Activated T-helper 2 cell treated with anti-CD3 and anti-CD28 coated beads, Interferon-gamma antibody, Interleukin-2, Interleukin-4, amounts not matched to agents 10 μg/mL and 5 μg/mL and 100 μg/mL, durations not matched to agents 14 hours and 24 hours and 36 hours (primary cell): Measurements from ENCODE around the gene NTNG2. TPM values are rescaled to one million over a fixed set of nuclear protein-coding genes. Genes with fewer than 3 reads are reported as not detected.

Experiments used
- DNase-seq: peaks from one replicate; pipeline ENCODE4 v3.0.0; 2021; ENCODE audit warnings: low spot score
- H3K27ac Mint-ChIP-seq: one replicate; pipeline ENCODE4 v1.8.0; 2021; ENCODE audit warnings: mixed read lengths
- H3K27me3 Mint-ChIP-seq: one replicate; pipeline ENCODE4 v1.8.0; 2021; ENCODE audit warnings: low read depth, mixed read lengths
- H3K36me3 Mint-ChIP-seq: one replicate; pipeline ENCODE4 v1.8.0; 2021; ENCODE audit warnings: low read depth, mixed read lengths
- H3K4me1 Mint-ChIP-seq: one replicate; pipeline ENCODE4 v1.8.0; 2021; ENCODE audit warnings: low read depth, mixed read lengths
- H3K4me3 Mint-ChIP-seq: one replicate; pipeline ENCODE4 v1.8.0; 2021; ENCODE audit warnings: low read depth, mild to moderate bottlenecking, moderate library complexity, mixed read lengths
- H3K9me3 Mint-ChIP-seq: one replicate; pipeline ENCODE4 v1.8.0; 2021; ENCODE audit warnings: mixed read lengths
- intact Hi-C: fragments of 100-400 bp; cut with micrococcal nuclease; formaldehyde crosslinking; loops from one replicate; pipeline ENCODE4 v1.15.1; 2023
- total RNA-seq: library from RNA; stranded (reverse); gene quantifications from 2 replicates; pipeline ENCODE4 v1.2.3, GENCODE V29; 2022

Gene NTNG2
- total RNA-seq, 1 donor from 2014 or later: 5.2 TPM

- no peaks in the 10 kb centered on the region for H3K36me3 Mint-ChIP-seq
- DNase-seq: no peak
- no peak overlapping the region for H3K4me3 Mint-ChIP-seq
- intact Hi-C loops: loop anchor here (5.0 kb wide), 1 partner anchor 161 kb away; the partner anchor contains the start of gene MED27
- H3K9me3 Mint-ChIP-seq: no peaks in the 10 kb centered on the region
- peaks cover 6% of the 10 kb centered on the region for H3K4me1 Mint-ChIP-seq
- no peak overlapping the region for H3K27ac Mint-ChIP-seq
- H3K27me3 Mint-ChIP-seq: peaks cover 14% of the 10 kb centered on the region
Observed at GRCh38 chr9:132238026-132238972, 76.4 kb downstream of the NTNG2 start.

GRCh38 chr9:132238992-132239391 is 77.1 kb downstream of the NTNG2 start:
- H3K27me3 Mint-ChIP-seq: peaks cover 21% of the 10 kb centered on the region

GRCh38 chr9:132239518-132239917 is 77.7 kb downstream of the NTNG2 start:
- intact Hi-C loops: loop anchor here (5.0 kb wide), 1 partner anchor 162 kb away; the partner anchor contains the start of gene MED27
- Mint-ChIP-seq H3K9me3 (no peaks in the 10 kb centered on the region), H3K4me3 (no peak overlapping the region), H3K27ac (no peak overlapping the region), H3K4me1 (peaks cover 6% of the 10 kb centered on the region), H3K27me3 (peaks cover 25% of the 10 kb centered on the region), H3K36me3 (no peaks in the 10 kb centered on the region)
- DNase-seq: no peak

More at GRCh38 chr9:132238992-132239391, 77.1 kb downstream of the NTNG2 start:
- H3K4me3 Mint-ChIP-seq: no peak overlapping the region
- intact Hi-C loops: loop anchor here (5.0 kb wide), 1 partner anchor 162 kb away; the partner anchor contains the start of gene MED27
- no peaks in the 10 kb centered on the region for H3K36me3 Mint-ChIP-seq
- H3K9me3 Mint-ChIP-seq: no peaks in the 10 kb centered on the region
- peaks cover 6% of the 10 kb centered on the region for H3K4me1 Mint-ChIP-seq
- no peak overlapping the region for H3K27ac Mint-ChIP-seq
- no peak for DNase-seq

- Mint-ChIP-seq H3K27ac (no peak overlapping the region), H3K27me3 (peaks cover 27% of the 10 kb centered on the region), H3K4me3 (no peak overlapping the region), H3K36me3 (no peaks in the 10 kb centered on the region), H3K9me3 (no peaks in the 10 kb centered on the region), H3K4me1 (peaks cover 6% of the 10 kb centered on the region)
- no peak for DNase-seq
- intact Hi-C loops: loop anchor here (5.0 to 10.0 kb wide), 2 partner anchors 163 to 405 kb away; partner anchors contain the start of gene MED27
Observed at GRCh38 chr9:132239999-132240840, 78.4 kb downstream of the NTNG2 start.

- H3K9me3 Mint-ChIP-seq: no peaks in the 10 kb centered on the region
- peaks cover 6% of the 10 kb centered on the region for H3K4me1 Mint-ChIP-seq
- H3K36me3 Mint-ChIP-seq: no peaks in the 10 kb centered on the region
- peak overlapping the region; percentile 92 for H3K4me3 Mint-ChIP-seq
- DNase-seq: peak; percentile 98
- peak overlapping the region; percentile 75 for H3K27ac Mint-ChIP-seq
- H3K27me3 Mint-ChIP-seq: peaks cover 30% of the 10 kb centered on the region
- intact Hi-C loops: loop anchor here (10.0 kb wide), 1 partner anchor 406 kb away; no protein-coding TSS in a partner anchor
Observed at GRCh38 chr9:132240841-132241482, 79.1 kb downstream of the NTNG2 start.

GRCh38 chr9:132241483-132241839 is 79.6 kb downstream of the NTNG2 start:
- H3K9me3 Mint-ChIP-seq: no peaks in the 10 kb centered on the region
- H3K4me1 Mint-ChIP-seq: peaks cover 6% of the 10 kb centered on the region
- DNase-seq: no peak
- H3K36me3 Mint-ChIP-seq: no peaks in the 10 kb centered on the region
- peak overlapping the region; percentile 92 for H3K4me3 Mint-ChIP-seq
- H3K27ac Mint-ChIP-seq: peak overlapping the region; percentile 75
- H3K27me3 Mint-ChIP-seq: peaks cover 34% of the 10 kb centered on the region
- intact Hi-C loops: loop anchor here (10.0 kb wide), 1 partner anchor 407 kb away; no protein-coding TSS in a partner anchor

- DNase-seq: peak; percentile 50
- Mint-ChIP-seq H3K36me3 (no peaks in the 10 kb centered on the region), H3K9me3 (no peaks in the 10 kb centered on the region)
Observed at GRCh38 chr9:132241840-132242620, 80.2 kb downstream of the NTNG2 start.

GRCh38 chr9:132242621-132243155 is 80.8 kb downstream of the NTNG2 start:
- no peaks in the 10 kb centered on the region for H3K9me3 Mint-ChIP-seq
- no peaks in the 10 kb centered on the region for H3K36me3 Mint-ChIP-seq
- no peak for DNase-seq
- peaks cover 6% of the 10 kb centered on the region for H3K4me1 Mint-ChIP-seq
- peak overlapping the region; percentile 93 for H3K4me3 Mint-ChIP-seq
- peaks cover 37% of the 10 kb centered on the region for H3K27me3 Mint-ChIP-seq
- intact Hi-C loops: loop anchor here (10.0 kb wide), 1 partner anchor 408 kb away; no protein-coding TSS in a partner anchor
- peak overlapping the region; percentile 15 for H3K27ac Mint-ChIP-seq

More at GRCh38 chr9:132241840-132242620, 80.2 kb downstream of the NTNG2 start:
- H3K27ac Mint-ChIP-seq: peak overlapping the region; percentile 15
- H3K4me3 Mint-ChIP-seq: peak overlapping the region; percentile 93
- H3K4me1 Mint-ChIP-seq: peaks cover 6% of the 10 kb centered on the region
- intact Hi-C loops: loop anchor here (10.0 kb wide), 1 partner anchor 407 kb away; no protein-coding TSS in a partner anchor
- peaks cover 36% of the 10 kb centered on the region for H3K27me3 Mint-ChIP-seq

GRCh38 chr9:132243156-132244074 is 81.6 kb downstream of the NTNG2 start:
- H3K4me1 Mint-ChIP-seq: peaks cover 6% of the 10 kb centered on the region
- no peak for DNase-seq
- no peaks in the 10 kb centered on the region for H3K36me3 Mint-ChIP-seq
- H3K27ac Mint-ChIP-seq: no peak overlapping the region
- H3K9me3 Mint-ChIP-seq: no peaks in the 10 kb centered on the region
- H3K27me3 Mint-ChIP-seq: peaks cover 37% of the 10 kb centered on the region
- H3K4me3 Mint-ChIP-seq: peak overlapping the region; percentile 93
- intact Hi-C loops: loop anchor here (10.0 kb wide), 1 partner anchor 409 kb away; no protein-coding TSS in a partner anchor

GRCh38 chr9:132244582-132245455 is 83.0 kb downstream of the NTNG2 start:
- no peak for DNase-seq
- Mint-ChIP-seq H3K36me3 (no peaks in the 10 kb centered on the region), H3K4me1 (peaks cover 6% of the 10 kb centered on the region), H3K9me3 (no peaks in the 10 kb centered on the region), H3K27ac (no peak overlapping the region), H3K27me3 (peaks cover 31% of the 10 kb centered on the region), H3K4me3 (no peak overlapping the region)
- intact Hi-C loops: loop anchor here (10.0 kb wide), 1 partner anchor 410 kb away; no protein-coding TSS in a partner anchor
